Measurements from ENCODE around the gene BHMT2. TPM values are rescaled to one million over a fixed set of nuclear protein-coding genes. Genes with fewer than 3 reads are reported as not detected.

The BHMT2 gene
- total RNA-seq, 1 experiment from 2014 or later = 0.20 TPM

- Histone ChIP-seq H3K27ac (ENCODE audit: low read depth, low read length) (no peak overlapping the region), H3K9me2 (ENCODE audit: insufficient read depth) (no peaks in the 10 kb centered on the region), H3K36me3 (ENCODE audit: control insufficient read depth in 1 of 2, insufficient read depth in 2 of 2, low read length in 2 of 2) (no peaks in the 10 kb centered on the region), H3K27me3 (ENCODE audit: insufficient read depth, low read length) (no peaks in the 10 kb centered on the region), H3K9me3 (ENCODE audit: control insufficient read depth in 1 of 2, insufficient read depth in 1 of 2, low read depth in 1 of 2, low read length in 2 of 2) (no peaks in the 10 kb centered on the region), H4K20me1 (ENCODE audit: insufficient read depth) (no peaks in the 10 kb centered on the region), H3K4me2 (ENCODE audit: low read length) (no peak overlapping the region), H3K4me1 (ENCODE audit: control insufficient read depth in 1 of 2, insufficient read depth in 2 of 2, low read length in 2 of 2) (no peaks in the 10 kb centered on the region), H3K4me3 (replicated peaks in 1 of 2; ENCODE audit: low read depth in 1 of 2, low read length in 2 of 2) (no peak overlapping the region), H3K79me2 (ENCODE audit: insufficient read depth, low read length) (no peaks in the 10 kb centered on the region), H2AFZ (ENCODE audit: low read depth, low read length, poor library complexity, severe bottlenecking) (no peak overlapping the region), H3K9ac (ENCODE audit: low read length) (no peak overlapping the region)
- ChIA-PET POLR2A (no interaction called here), CTCF (no interaction called here), RAD21 (ENCODE audit: low non-redundant PET in 1 of 2, low total read pairs in 2 of 2, uncharacterized antibody in 2 of 2, unreplicated experiment in 2 of 2) (no interaction called here)
- BruUV-seq (replicated peaks) = no TSS peak
- no peak for ATAC-seq
- no peak for DNase-seq (ENCODE audit: low read depth, low spot score)
- TF ChIP-seq ATF3 (IDR thresholded peaks at IDR 0.05) (no peak), REST (IDR thresholded peaks at IDR 0.05; ENCODE audit: low read depth) (no peak), FOSL1 (IDR thresholded peaks at IDR 0.05; ENCODE audit: low read depth) (no peak), YY1 (IDR thresholded peaks at IDR 0.05; ENCODE audit: extremely low read depth, insufficient replicate concordance, low read depth, low read length) (no peak), POLR2AphosphoS5 (IDR thresholded peaks at IDR 0.05; ENCODE audit: low read depth, low read length) (no peak), ZFX (IDR thresholded peaks at IDR 0.05) (no peak)
- intact Hi-C loops (cut with micrococcal nuclease) = no loop called here
Observed at GRCh38 chr5:79086116-79086515, 16.5 kb downstream of the BHMT2 start.

- ChIA-PET POLR2A (no interaction called here), RAD21 (ENCODE audit: low non-redundant PET in 1 of 2, low total read pairs in 2 of 2, uncharacterized antibody in 2 of 2, unreplicated experiment in 2 of 2) (no interaction called here), CTCF (no interaction called here)
- Histone ChIP-seq H3K4me3 (replicated peaks in 1 of 2; ENCODE audit: low read depth in 1 of 2, low read length in 2 of 2) (no peak overlapping the region), H3K9ac (ENCODE audit: low read length) (no peak overlapping the region), H3K9me3 (ENCODE audit: control insufficient read depth in 1 of 2, insufficient read depth in 1 of 2, low read depth in 1 of 2, low read length in 2 of 2) (no peaks in the 10 kb centered on the region), H3K4me1 (ENCODE audit: control insufficient read depth in 1 of 2, insufficient read depth in 2 of 2, low read length in 2 of 2) (no peaks in the 10 kb centered on the region), H3K9me2 (ENCODE audit: insufficient read depth) (no peaks in the 10 kb centered on the region), H3K4me2 (ENCODE audit: low read length) (no peak overlapping the region), H3K36me3 (ENCODE audit: control insufficient read depth in 1 of 2, insufficient read depth in 2 of 2, low read length in 2 of 2) (no peaks in the 10 kb centered on the region), H2AFZ (ENCODE audit: low read depth, low read length, poor library complexity, severe bottlenecking) (no peak overlapping the region), H4K20me1 (ENCODE audit: insufficient read depth) (no peaks in the 10 kb centered on the region), H3K27ac (ENCODE audit: low read depth, low read length) (no peak overlapping the region), H3K79me2 (ENCODE audit: insufficient read depth, low read length) (no peaks in the 10 kb centered on the region), H3K27me3 (ENCODE audit: insufficient read depth, low read length) (no peaks in the 10 kb centered on the region)
- BruUV-seq (replicated peaks) = no TSS peak
- ATAC-seq = no peak
- intact Hi-C loops (cut with micrococcal nuclease) = no loop called here
- no peak for DNase-seq (ENCODE audit: low read depth, low spot score)
- TF ChIP-seq SP1 (IDR thresholded peaks at IDR 0.05; ENCODE audit: low read depth) = no peak
- TF ChIP-seq EGR1 (IDR thresholded peaks at IDR 0.05; ENCODE audit: low read depth) = no peak
- TF ChIP-seq ZBTB33 (IDR thresholded peaks at IDR 0.05; ENCODE audit: extremely low read depth, insufficient replicate concordance, low read length) = no peak
Observed at GRCh38 chr5:79088507-79088906, 18.9 kb downstream of the BHMT2 start.
